Ishikawa (cell line): ENCODE data around the gene DRD3.

ENCODE experiments used
- CEBPB ChIP-seq: IDR thresholded peaks from 2 replicates; pipeline ENCODE4 v1.6.1; 2012
- CREB1 ChIP-seq: IDR thresholded peaks from 2 replicates; pipeline ENCODE4 v1.6.1; 2012; ENCODE audit warnings: low read depth
- EGR1 ChIP-seq: IDR thresholded peaks from 2 replicates; pipeline ENCODE4 v1.6.1; 2012
- EP300 ChIP-seq: IDR thresholded peaks from 2 replicates; pipeline ENCODE4 v1.6.1; 2012; ENCODE audit warnings: borderline replicate concordance
- FOXM1 ChIP-seq: IDR thresholded peaks from 2 replicates; pipeline ENCODE4 v1.6.1; 2012; ENCODE audit warnings: low read depth, borderline replicate concordance
- NFIC ChIP-seq: IDR thresholded peaks from 2 replicates; pipeline ENCODE4 v1.6.1; 2012
- RAD21 ChIP-seq: IDR thresholded peaks from 2 replicates; pipeline ENCODE4 v1.6.1; 2012; ENCODE audit warnings: low read depth
- TAF1 ChIP-seq: IDR thresholded peaks from 2 replicates; pipeline ENCODE4 v1.6.1; 2012; ENCODE audit warnings: low read depth, mild to moderate bottlenecking
- TCF12 ChIP-seq: IDR thresholded peaks from 2 replicates; pipeline ENCODE4 v1.6.1; 2012; ENCODE audit warnings: low read depth
- TEAD4 ChIP-seq: IDR thresholded peaks from 2 replicates; pipeline ENCODE4 v1.6.1; 2012
- USF1 ChIP-seq: IDR thresholded peaks from 2 replicates; pipeline ENCODE4 v1.6.1; 2012
- YY1 ChIP-seq: IDR thresholded peaks from 2 replicates; pipeline ENCODE4 v1.6.1; 2012; ENCODE audit warnings: low read depth
- ZBTB7A ChIP-seq: IDR thresholded peaks from 2 replicates; pipeline ENCODE4 v1.6.1; 2012; ENCODE audit warnings: low read depth
- TF ChIP-seq, protein P1 (sequence below): IDR thresholded peaks from 2 replicates; pipeline ENCODE4 v1.6.1; 2012
- TF ChIP-seq, protein P2 (sequence below): IDR thresholded peaks from 2 replicates; pipeline ENCODE4 v1.6.1; 2012; ENCODE audit warnings: low read depth, mild to moderate bottlenecking

Gene DRD3

DNA sequence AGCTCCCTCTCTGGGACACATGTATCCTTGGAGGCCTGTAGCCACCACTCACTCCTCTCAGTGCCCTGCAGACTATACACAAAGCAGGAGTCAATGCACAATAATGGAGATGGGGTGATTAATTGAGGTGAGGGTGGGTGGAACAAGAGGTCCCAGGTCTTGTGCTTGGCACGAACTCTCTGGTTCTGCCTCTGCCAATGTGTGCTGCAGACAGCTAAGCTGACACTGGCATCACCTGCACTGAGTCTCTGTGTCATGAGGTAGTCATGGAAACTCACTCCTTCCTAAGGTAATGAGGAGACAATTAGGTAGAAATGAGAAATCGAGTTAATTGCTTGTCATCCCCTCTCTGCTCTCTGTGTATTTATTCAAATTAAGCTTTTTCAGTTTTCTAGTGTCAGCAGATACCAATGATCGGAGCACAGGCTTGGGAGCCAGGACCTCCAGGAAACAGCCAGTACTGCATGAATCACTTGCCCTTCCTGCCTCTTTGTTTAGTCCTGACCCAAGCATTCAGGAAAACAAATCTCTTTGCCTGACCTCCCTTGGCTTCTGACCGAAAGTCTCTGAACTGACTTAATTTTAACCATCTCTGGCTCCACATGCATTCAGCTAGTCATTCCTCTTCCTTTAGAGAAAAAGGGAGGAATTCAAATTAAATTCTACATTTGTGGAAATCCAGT is 56.7 kb downstream of the DRD3 start:
- TF ChIP-seq RAD21 (no peak), TEAD4 (no peak), USF1 (no peak), TAF1 (no peak), EGR1 (no peak)
- TF ChIP-seq, protein P1, sequence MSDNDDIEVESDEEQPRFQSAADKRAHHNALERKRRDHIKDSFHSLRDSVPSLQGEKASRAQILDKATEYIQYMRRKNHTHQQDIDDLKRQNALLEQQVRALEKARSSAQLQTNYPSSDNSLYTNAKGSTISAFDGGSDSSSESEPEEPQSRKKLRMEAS: no peak

GRCh38 chr3:114120211-114120610 is 58.6 kb downstream of the DRD3 start:
- TF ChIP-seq YY1 (no peak), TAF1 (no peak), CEBPB (no peak), EP300 (no peak), RAD21 (no peak), ZBTB7A (no peak), EGR1 (no peak), TEAD4 (no peak), CREB1 (no peak)
- TF ChIP-seq, protein P2, sequence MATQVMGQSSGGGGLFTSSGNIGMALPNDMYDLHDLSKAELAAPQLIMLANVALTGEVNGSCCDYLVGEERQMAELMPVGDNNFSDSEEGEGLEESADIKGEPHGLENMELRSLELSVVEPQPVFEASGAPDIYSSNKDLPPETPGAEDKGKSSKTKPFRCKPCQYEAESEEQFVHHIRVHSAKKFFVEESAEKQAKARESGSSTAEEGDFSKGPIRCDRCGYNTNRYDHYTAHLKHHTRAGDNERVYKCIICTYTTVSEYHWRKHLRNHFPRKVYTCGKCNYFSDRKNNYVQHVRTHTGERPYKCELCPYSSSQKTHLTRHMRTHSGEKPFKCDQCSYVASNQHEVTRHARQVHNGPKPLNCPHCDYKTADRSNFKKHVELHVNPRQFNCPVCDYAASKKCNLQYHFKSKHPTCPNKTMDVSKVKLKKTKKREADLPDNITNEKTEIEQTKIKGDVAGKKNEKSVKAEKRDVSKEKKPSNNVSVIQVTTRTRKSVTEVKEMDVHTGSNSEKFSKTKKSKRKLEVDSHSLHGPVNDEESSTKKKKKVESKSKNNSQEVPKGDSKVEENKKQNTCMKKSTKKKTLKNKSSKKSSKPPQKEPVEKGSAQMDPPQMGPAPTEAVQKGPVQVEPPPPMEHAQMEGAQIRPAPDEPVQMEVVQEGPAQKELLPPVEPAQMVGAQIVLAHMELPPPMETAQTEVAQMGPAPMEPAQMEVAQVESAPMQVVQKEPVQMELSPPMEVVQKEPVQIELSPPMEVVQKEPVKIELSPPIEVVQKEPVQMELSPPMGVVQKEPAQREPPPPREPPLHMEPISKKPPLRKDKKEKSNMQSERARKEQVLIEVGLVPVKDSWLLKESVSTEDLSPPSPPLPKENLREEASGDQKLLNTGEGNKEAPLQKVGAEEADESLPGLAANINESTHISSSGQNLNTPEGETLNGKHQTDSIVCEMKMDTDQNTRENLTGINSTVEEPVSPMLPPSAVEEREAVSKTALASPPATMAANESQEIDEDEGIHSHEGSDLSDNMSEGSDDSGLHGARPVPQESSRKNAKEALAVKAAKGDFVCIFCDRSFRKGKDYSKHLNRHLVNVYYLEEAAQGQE: no peak

GRCh38 chr3:114119776-114120175 is 59.1 kb downstream of the DRD3 start:
- TF ChIP-seq TAF1 (no peak), TEAD4 (no peak), EGR1 (no peak), FOXM1 (no peak), CEBPB (no peak), CREB1 (no peak), EP300 (no peak), TCF12 (no peak), USF1 (no peak), RAD21 (no peak), ZBTB7A (no peak), NFIC (no peak), YY1 (no peak)
- TF ChIP-seq, protein P1: no peak
- TF ChIP-seq, protein P2: no peak

GRCh38 chr3:114115143-114115542 is 63.7 kb downstream of the DRD3 start:
- TF ChIP-seq, protein P1: no peak

GRCh38 chr3:114114719-114115118 is 64.1 kb downstream of the DRD3 start:
- TF ChIP-seq USF1 (no peak), CREB1 (no peak), TEAD4 (no peak), EGR1 (no peak), NFIC (no peak), CEBPB (no peak), TAF1 (no peak), YY1 (no peak), EP300 (no peak), RAD21 (no peak), TCF12 (no peak), FOXM1 (no peak), ZBTB7A (no peak)
- TF ChIP-seq, protein P1: no peak
- TF ChIP-seq, protein P2: no peak
